Measurements from ENCODE around the gene PTK7.

DNA sequence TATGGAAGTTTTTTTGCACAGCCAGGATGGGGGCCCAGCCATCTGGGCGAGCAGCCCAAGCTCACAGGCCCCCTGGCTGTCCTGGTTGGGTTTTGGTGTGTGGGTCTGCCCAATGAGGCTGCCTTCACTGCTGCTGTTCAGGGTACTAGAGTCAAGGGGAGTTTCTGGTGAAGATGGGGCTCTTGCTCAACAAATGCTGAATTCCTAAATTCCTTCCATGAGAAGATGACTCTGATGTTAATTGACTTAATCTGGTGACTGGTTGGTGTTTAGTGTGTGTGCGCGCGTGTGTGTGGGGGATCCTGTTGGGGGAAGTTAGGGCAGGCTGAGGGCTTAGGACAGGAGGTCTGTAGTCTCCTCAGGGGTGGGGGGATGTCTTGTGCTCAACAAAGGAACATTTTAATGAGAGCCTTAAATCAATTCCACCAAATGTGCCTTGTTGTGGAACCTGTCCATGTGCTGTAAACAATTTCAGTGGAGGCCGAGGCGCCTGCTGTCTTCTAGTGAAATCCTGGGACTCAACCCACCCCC lies 1.9 kb downstream of the PTK7 start:
- TF ChIP-seq, protein P1, sequence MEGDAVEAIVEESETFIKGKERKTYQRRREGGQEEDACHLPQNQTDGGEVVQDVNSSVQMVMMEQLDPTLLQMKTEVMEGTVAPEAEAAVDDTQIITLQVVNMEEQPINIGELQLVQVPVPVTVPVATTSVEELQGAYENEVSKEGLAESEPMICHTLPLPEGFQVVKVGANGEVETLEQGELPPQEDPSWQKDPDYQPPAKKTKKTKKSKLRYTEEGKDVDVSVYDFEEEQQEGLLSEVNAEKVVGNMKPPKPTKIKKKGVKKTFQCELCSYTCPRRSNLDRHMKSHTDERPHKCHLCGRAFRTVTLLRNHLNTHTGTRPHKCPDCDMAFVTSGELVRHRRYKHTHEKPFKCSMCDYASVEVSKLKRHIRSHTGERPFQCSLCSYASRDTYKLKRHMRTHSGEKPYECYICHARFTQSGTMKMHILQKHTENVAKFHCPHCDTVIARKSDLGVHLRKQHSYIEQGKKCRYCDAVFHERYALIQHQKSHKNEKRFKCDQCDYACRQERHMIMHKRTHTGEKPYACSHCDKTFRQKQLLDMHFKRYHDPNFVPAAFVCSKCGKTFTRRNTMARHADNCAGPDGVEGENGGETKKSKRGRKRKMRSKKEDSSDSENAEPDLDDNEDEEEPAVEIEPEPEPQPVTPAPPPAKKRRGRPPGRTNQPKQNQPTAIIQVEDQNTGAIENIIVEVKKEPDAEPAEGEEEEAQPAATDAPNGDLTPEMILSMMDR (IDR thresholded peaks at IDR 0.05) = no peak
- TF ChIP-seq POLR2AphosphoS5 (IDR thresholded peaks at IDR 0.05) (no peak), POLR2A (IDR thresholded peaks at IDR 0.05) (no peak), EP300 (IDR thresholded peaks at IDR 0.05) (no peak)
